Erythroblast (primary cell): ENCODE data around the gene TBC1D24.

Experiments
- GATA1 ChIP-seq: IDR thresholded peaks from 2 replicates; pipeline ENCODE4 v1.6.1; 2011; ENCODE audit warnings: low read depth, mild to moderate bottlenecking, control low read depth, low read length, moderate library complexity
- POLR2A ChIP-seq: IDR thresholded peaks from 2 replicates; pipeline ENCODE4 v1.6.1; 2011; ENCODE audit warnings: mild to moderate bottlenecking, low read length

DNA sequence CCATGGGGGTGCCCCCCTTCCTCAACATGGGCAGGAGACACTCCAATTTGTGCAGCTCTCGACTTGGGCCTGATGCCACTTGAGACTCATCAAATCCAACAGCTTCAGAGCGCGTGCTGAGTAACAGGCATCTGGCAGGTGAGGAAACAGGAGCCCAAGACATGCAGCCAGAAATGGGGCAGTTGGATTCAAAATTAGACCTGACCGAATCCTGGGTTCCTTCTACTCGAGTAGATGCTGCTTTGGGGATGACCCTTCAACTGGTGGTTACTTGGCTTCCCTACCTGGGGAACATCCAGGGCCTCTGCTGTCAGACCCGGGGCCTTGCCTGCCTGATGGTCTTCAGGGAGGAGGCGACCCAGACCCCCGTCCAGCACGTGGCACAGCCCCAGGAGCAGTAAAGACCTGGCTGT lies 4.3 kb upstream of the TBC1D24 start:
- TF ChIP-seq POLR2A, result no peak
- TF ChIP-seq GATA1, result no peak
